ENCODE results near the gene HOXC11. TPM values are rescaled to one million over a fixed set of nuclear protein-coding genes. Genes with fewer than 3 reads are reported as not detected.

Gene HOXC11
- total RNA-seq, 5 donors from 2014 or later (not counting 1 experiment from before 2014, with no cell fraction given), result not detected

DNA sequence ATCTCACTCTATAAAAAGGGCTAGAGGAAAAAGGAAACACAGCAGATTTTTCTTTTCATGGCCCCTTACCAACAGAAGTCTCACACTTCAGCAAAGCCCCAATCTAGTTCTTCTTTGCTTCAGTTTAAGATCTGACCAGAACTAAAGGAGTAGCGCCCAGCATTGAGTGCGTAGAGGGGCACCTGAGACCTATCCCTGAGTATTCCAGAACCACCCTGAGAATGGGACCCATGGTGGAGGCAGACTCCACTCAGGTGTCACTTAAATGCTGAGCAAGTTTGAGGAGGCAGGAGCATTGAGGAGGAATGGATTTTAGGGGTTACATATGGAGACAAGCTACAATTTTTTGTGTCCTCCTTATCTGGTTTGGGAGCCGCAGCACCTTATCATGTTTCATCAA lies 1.8 kb upstream of the HOXC11 start:
- Histone ChIP-seq H3K27ac (ENCODE audit: low read length) (no peak overlapping the region), H3K4me1 (ENCODE audit: control insufficient read depth in 1 of 2, extremely low read depth in 1 of 2, insufficient read depth in 2 of 2, low read length in 2 of 2) (peaks cover 5 to 43% of the 10 kb centered on the region in 2 experiments), H3K27me3 (replicated peaks in 1 of 2; ENCODE audit: control insufficient read depth in 2 of 2, extremely low read depth in 1 of 2, insufficient read depth in 2 of 2, low read length in 1 of 2) (peaks cover 33 to 100% of the 10 kb centered on the region in 2 experiments), H3K4me3 (ENCODE audit: control insufficient read depth in 1 of 2, extremely low read depth in 1 of 2, low read length in 1 of 2) (no peak overlapping the region), H3K9me3 (no peaks in the 10 kb centered on the region), H3K36me3 (ENCODE audit: control insufficient read depth in 2 of 2, extremely low read depth in 1 of 2, insufficient read depth in 1 of 2, low read length in 1 of 2) (no peaks in the 10 kb centered on the region)
- POLR2A ChIA-PET, result no interaction called here
- H3K36me3 Mint-ChIP-seq, result peaks cover 7% of the 10 kb centered on the region
- no peaks in the 10 kb centered on the region for H3K9me3 Mint-ChIP-seq
- WGBS (ENCODE audit: insufficient coverage), result no CpG with 5 or more reads among the region's 3 CpGs
- DNase-seq, result no peak
- H3K27ac Mint-ChIP-seq, result no peak overlapping the region
- CTCF ChIA-PET, result no interaction called here
- no peak for ATAC-seq (replicated peaks in 1 of 4)
- peaks cover 30 to 36% (median 31%) of the 10 kb centered on the region in 3 donors for H3K4me1 Mint-ChIP-seq
- peaks cover 80 to 89% of the 10 kb centered on the region in 2 donors for H3K27me3 Mint-ChIP-seq
- H3K4me3 Mint-ChIP-seq, result no peak overlapping the region

DNA sequence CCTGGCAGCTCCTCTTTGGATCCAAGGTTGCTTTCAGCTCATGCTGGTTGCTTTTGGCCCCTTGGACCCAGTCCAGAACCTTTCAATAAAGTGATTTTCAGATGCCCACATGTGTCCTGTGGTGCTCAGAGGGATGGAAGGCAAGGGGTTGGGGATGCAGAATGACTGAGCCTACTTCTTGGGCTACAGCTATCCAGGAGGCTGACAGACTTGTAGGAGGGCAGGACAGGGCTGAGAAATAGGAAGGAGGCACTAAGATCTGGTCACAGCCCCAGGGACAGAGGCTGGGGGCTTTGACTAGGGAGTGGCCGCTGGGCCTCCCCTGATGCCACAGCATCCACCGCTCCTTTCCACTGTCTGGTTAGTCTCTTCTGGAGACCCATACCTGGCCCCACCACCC lies 1.2 kb upstream of the HOXC11 start:
- no peak for DNase-seq
- Mint-ChIP-seq H3K4me3 (no peak overlapping the region), H3K36me3 (peaks cover 7% of the 10 kb centered on the region), H3K4me1 (peaks cover 25 to 31% (median 25%) of the 10 kb centered on the region in 3 donors), H3K27me3 (peaks cover 80 to 89% of the 10 kb centered on the region in 2 donors), H3K27ac (no peak overlapping the region), H3K9me3 (no peaks in the 10 kb centered on the region)
- POLR2A ChIA-PET, result no interaction called here
- CTCF ChIA-PET, result no interaction called here
- Histone ChIP-seq H3K36me3 (ENCODE audit: control insufficient read depth in 2 of 2, extremely low read depth in 1 of 2, insufficient read depth in 1 of 2, low read length in 1 of 2) (no peaks in the 10 kb centered on the region), H3K4me1 (ENCODE audit: control insufficient read depth in 1 of 2, extremely low read depth in 1 of 2, insufficient read depth in 2 of 2, low read length in 2 of 2) (peaks cover 5 to 41% of the 10 kb centered on the region in 2 experiments), H3K9me3 (no peaks in the 10 kb centered on the region), H3K27me3 (replicated peaks in 1 of 2; ENCODE audit: control insufficient read depth in 2 of 2, extremely low read depth in 1 of 2, insufficient read depth in 2 of 2, low read length in 1 of 2) (peaks cover 38 to 100% of the 10 kb centered on the region in 2 experiments), H3K27ac (ENCODE audit: low read length) (no peak overlapping the region), H3K4me3 (ENCODE audit: control insufficient read depth in 1 of 2, extremely low read depth in 1 of 2, low read length in 1 of 2) (no peak overlapping the region)
- no peak for ATAC-seq (replicated peaks in 1 of 4)
- no CpG with 5 or more reads among the region's 2 CpGs for WGBS (ENCODE audit: insufficient coverage)

DNA sequence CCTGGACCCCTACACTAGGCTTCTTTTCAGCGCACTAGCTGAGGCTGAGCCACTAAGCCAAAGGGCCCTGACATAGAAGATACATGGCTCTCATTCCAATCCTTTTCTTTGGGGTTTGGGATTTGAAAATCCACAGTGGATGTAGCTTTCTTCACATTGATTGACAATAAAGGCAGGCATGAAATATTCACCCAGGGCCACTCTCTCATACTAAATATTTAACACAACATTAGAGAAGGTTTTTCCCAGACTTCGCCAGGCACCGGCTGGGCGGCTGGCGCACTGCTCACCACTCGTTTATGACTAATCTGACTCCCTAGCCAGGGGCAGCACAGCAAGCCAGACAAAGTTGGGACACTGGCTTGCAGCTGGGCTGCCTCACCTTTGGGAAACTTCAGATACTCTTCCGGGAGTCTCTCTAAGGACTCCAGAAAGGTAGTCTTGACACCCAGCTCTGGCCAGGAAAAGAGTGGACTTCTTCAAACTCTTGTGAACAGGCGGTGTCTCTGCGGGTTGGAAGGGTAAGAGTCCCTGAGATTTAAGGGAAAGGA lies 699 bp upstream of the HOXC11 start:
- Mint-ChIP-seq H3K9me3 (no peaks in the 10 kb centered on the region), H3K27ac (no peak overlapping the region), H3K36me3 (peaks cover 7% of the 10 kb centered on the region), H3K4me3 (no peak overlapping the region), H3K27me3 (peaks cover 83 to 89% of the 10 kb centered on the region in 2 donors), H3K4me1 (peaks cover 22 to 27% (median 22%) of the 10 kb centered on the region in 3 donors)
- no peaks in the 10 kb centered on the region for H3K36me3 ChIP-seq (ENCODE audit: control insufficient read depth in 2 of 2, extremely low read depth in 1 of 2, insufficient read depth in 1 of 2, low read length in 1 of 2)
- no peak overlapping the region for H3K4me3 ChIP-seq (ENCODE audit: control insufficient read depth in 1 of 2, extremely low read depth in 1 of 2, low read length in 1 of 2)
- no peaks in the 10 kb centered on the region for H3K9me3 ChIP-seq
- no peak for DNase-seq
- ChIA-PET CTCF (no interaction called here), POLR2A (no interaction called here)
- H3K27ac ChIP-seq (ENCODE audit: low read length), result no peak overlapping the region
- H3K4me1 ChIP-seq (ENCODE audit: control insufficient read depth in 1 of 2, extremely low read depth in 1 of 2, insufficient read depth in 2 of 2, low read length in 2 of 2), result peaks cover 5 to 37% of the 10 kb centered on the region in 2 experiments
- no peak for ATAC-seq (replicated peaks in 1 of 4)
- 28% methylated on average over 6 of the region's 9 CpGs for WGBS (ENCODE audit: insufficient coverage)
- peaks cover 38 to 99% of the 10 kb centered on the region in 2 experiments for H3K27me3 ChIP-seq (replicated peaks in 1 of 2; ENCODE audit: control insufficient read depth in 2 of 2, extremely low read depth in 1 of 2, insufficient read depth in 2 of 2, low read length in 1 of 2)

GRCh38 chr12:53973236-53974042 lies 513 bp downstream of the HOXC11 start:
- DNase-seq, result no peak
- peak overlapping the region; percentile 26 to 74 (median 39) for H3K4me3 Mint-ChIP-seq
- H3K9me3 Mint-ChIP-seq, result no peaks in the 10 kb centered on the region
- WGBS (ENCODE audit: insufficient coverage), result 11% methylated on average over 62 of the region's 71 CpGs
- no peaks in the 10 kb centered on the region for H3K9me3 ChIP-seq
- peaks cover 38 to 97% of the 10 kb centered on the region in 2 experiments for H3K27me3 ChIP-seq (replicated peaks in 1 of 2; ENCODE audit: control insufficient read depth in 2 of 2, extremely low read depth in 1 of 2, insufficient read depth in 2 of 2, low read length in 1 of 2)
- H3K27ac Mint-ChIP-seq, result peak overlapping the region; percentile 55 to 73
- peaks cover 81 to 87% of the 10 kb centered on the region in 2 donors for H3K27me3 Mint-ChIP-seq
- H3K27ac ChIP-seq (ENCODE audit: low read length), result no peak overlapping the region
- H3K4me1 ChIP-seq (ENCODE audit: control insufficient read depth in 1 of 2, extremely low read depth in 1 of 2, insufficient read depth in 2 of 2, low read length in 2 of 2), result peaks cover 5 to 41% of the 10 kb centered on the region in 2 experiments
- H3K4me3 ChIP-seq (ENCODE audit: control insufficient read depth in 1 of 2, extremely low read depth in 1 of 2, low read length in 1 of 2), result peak overlapping the region in 1 of 2 donors; percentile 36
- ATAC-seq (replicated peaks in 1 of 4), result peak in 1 of 4 experiments; percentile 27
- peaks cover 7% of the 10 kb centered on the region for H3K36me3 Mint-ChIP-seq
- POLR2A ChIA-PET, result no interaction called here
- CTCF ChIA-PET, result interaction anchor here in 1 of 2 donors (0.6 kb wide), 1 partner anchor 12 kb away, joined by 4 read pairs; the partner anchor contains the start of gene HOXC10
- no peaks in the 10 kb centered on the region for H3K36me3 ChIP-seq (ENCODE audit: control insufficient read depth in 2 of 2, extremely low read depth in 1 of 2, insufficient read depth in 1 of 2, low read length in 1 of 2)
- H3K4me1 Mint-ChIP-seq, result peaks cover 16 to 25% (median 23%) of the 10 kb centered on the region in 3 donors

DNA sequence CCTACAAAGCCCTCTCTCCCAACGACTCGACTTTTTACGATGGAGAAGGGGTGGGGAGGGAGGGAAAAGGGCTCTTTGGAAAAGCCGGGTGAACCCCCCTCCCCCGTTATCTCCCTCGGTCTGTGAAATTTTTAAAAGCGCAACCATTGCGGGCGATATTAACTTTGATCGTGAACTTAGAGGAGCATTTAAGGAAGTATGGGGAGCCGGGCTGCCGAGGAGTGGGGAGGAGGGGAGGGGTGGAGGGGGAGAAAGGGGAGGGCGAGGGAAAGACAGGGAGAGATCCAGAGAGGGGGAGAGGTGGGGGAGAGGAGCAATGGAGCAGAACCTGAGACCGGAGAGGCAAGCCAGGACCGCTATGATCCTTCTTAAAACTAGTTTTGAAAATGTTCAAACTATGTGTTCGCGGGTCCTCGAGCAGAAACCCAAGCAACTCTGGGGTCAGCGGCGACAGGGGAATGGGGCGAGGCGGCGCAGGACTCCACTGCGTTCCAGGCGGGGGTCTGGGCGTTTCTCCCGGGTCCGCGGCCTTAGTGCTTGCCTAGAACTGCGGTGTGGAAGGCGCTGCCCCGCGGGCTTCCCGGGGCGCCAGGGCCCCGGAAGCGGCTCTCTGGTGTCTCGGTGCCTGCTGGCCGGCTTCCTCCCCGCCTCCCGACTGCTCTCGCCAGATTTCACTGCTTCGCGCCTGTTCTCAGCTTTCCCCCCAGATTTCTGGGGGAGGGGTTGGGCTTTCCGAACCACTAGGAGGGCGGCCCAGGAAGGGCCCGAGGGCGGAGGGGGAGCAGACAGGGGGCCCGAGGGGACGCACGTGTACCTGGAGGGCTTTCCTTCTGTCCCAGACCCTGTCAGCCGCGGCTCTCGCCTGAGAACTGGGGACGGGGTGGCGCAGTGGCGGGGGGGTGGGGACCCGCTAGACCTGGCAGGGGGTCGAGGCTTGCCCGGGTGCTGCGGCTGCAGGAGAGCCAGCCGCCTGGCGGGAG lies 1.4 kb downstream of the HOXC11 start, which contains the start of gene HOTAIR:
Gene HOTAIR, minus strand, starts transcription at position 871 of the 980 bp plus-strand sequence.
- Histone ChIP-seq H3K4me3 (ENCODE audit: control insufficient read depth in 1 of 2, extremely low read depth in 1 of 2, low read length in 1 of 2) (peak within 1 kb of the TSS; percentile 32 to 59), H3K9me3 (no peaks in the 10 kb centered on the region), H3K36me3 (ENCODE audit: control insufficient read depth in 2 of 2, extremely low read depth in 1 of 2, insufficient read depth in 1 of 2, low read length in 1 of 2) (no peaks in the 10 kb centered on the region), H3K27me3 (replicated peaks in 1 of 2; ENCODE audit: control insufficient read depth in 2 of 2, extremely low read depth in 1 of 2, insufficient read depth in 2 of 2, low read length in 1 of 2) (peaks cover 38 to 97% of the 10 kb centered on the region in 2 experiments), H3K4me1 (ENCODE audit: control insufficient read depth in 1 of 2, extremely low read depth in 1 of 2, insufficient read depth in 2 of 2, low read length in 2 of 2) (peaks cover 5 to 41% of the 10 kb centered on the region in 2 experiments), H3K27ac (ENCODE audit: low read length) (no peak within 1 kb of the TSS)
- Mint-ChIP-seq H3K9me3 (no peaks in the 10 kb centered on the region), H3K27ac (peak within 1 kb of the TSS in 1 of 2 donors; percentile 59), H3K4me3 (peak within 1 kb of the TSS; percentile 39 to 74 (median 60)), H3K36me3 (peaks cover 7% of the 10 kb centered on the region), H3K4me1 (peaks cover 16 to 25% (median 23%) of the 10 kb centered on the region in 3 donors), H3K27me3 (peaks cover 81 to 87% of the 10 kb centered on the region in 2 donors)
- POLR2A ChIA-PET, result no interaction called here
- DNase-seq (peak in 5 of 35 experiments; percentile 23 to 58 (median 35)), ATAC-seq (replicated peaks in 1 of 4) (peak; percentile 59 to 68 (median 64))
- CTCF ChIA-PET, result interaction anchor here (0.6 kb wide), 3 partner anchors 11 to 455 kb away, joined by 3 to 4 read pairs (median 3); partner anchors contain the start of gene HOXC10 (in 1 of the 2)
- WGBS (ENCODE audit: insufficient coverage), result 2% methylated on average over 42 of the region's 63 CpGs

Measured in T-cell (primary cell).